Adrenal gland (tissue), 12 donors: ENCODE data around the gene RABL6. TPM values are rescaled to one million over a fixed set of nuclear protein-coding genes. Genes with fewer than 3 reads are reported as not detected.

ENCODE experiments used
- DNase-seq, 7 donors: peaks; one replicate each; pipeline ENCODE4 v3.0.0-alpha.2; 2019 to 2020
- H3K27ac ChIP-seq, 5 donors: fragments of 200-600 bp; sonication (generic) in 4 of 5; 1 replicate in 3 of 5; 2 replicates in 2 of 5; pipeline versions ENCODE4 v1.5.1 to v1.8.0; 2016 to 2020; ENCODE audit warnings: mild to moderate bottlenecking in 1 of 5
- H3K27me3 ChIP-seq: fragments of 200-600 bp; 2 replicates; pipeline ENCODE4 v1.8.0; 2021
- H3K36me3 ChIP-seq, 2 donors: fragments of 200-600 bp; replicated peaks in 1 of 2; 1 replicate in 1 of 2; 2 replicates in 1 of 2; pipeline versions ENCODE4 v1.5.1 to v1.8.0; 2018 to 2022
- H3K4me1 ChIP-seq, 2 donors: fragments of 200-600 bp; replicated peaks in 1 of 2; 1 replicate in 1 of 2; 2 replicates in 1 of 2; pipeline versions ENCODE4 v1.5.1 to v1.8.0; 2018 to 2021
- H3K4me3 ChIP-seq, 4 donors: fragments of 200-600 bp; sonication (generic) in 3 of 4; one replicate each; pipeline ENCODE4 v1.5.1; 2016 to 2018
- H3K9me3 ChIP-seq, 3 donors: fragments of 200-600 bp; sonication (generic) in 1 of 3; replicated peaks in 1 of 3; 1 replicate in 2 of 3; 2 replicates in 1 of 3; pipeline versions ENCODE4 v1.5.1 to v1.8.0; 2016 to 2021
- CTCF ChIP-seq, 6 experiments: fragments of 450-650 bp in 4 of 6; fragments of 200-600 bp in 2 of 6; sonication (generic) in 1 of 6; IDR thresholded peaks; 1 replicate in 5 of 6; 2 replicates in 1 of 6; pipeline versions ENCODE4 v1.5.1 to v1.8.0; 2016 to 2021; ENCODE audit warnings: antibody characterized with exemption in 6 of 6, mild to moderate bottlenecking in 2 of 6, moderate library complexity in 1 of 6
- POLR2A ChIP-seq, 2 donors: fragments of 450-650 bp; IDR thresholded peaks; one replicate each; pipeline ENCODE4 v1.6.1; 2017; ENCODE audit warnings: antibody characterized with exemption in 2 of 2, mild to moderate bottlenecking in 2 of 2, moderate library complexity in 1 of 2
- WGBS, 4 donors: extraction: QIAGEN DNeasy Blood & Tissue Kit in 2 of 4; methylation state at CpG; one replicate each; pipeline versions ENCODE4 v1.1.5 to v1.1.7; 2013 to 2017; 5-methylcytosine and 5-hydroxymethylcytosine counted together
- intact Hi-C, 2 donors: fragments of 100-400 bp; cut with DNase I; formaldehyde crosslinking; loops; one replicate each; pipeline versions ENCODE4 v1.14.1 to v1.15.0; 2022 to 2023
- polyA plus RNA-seq, 3 donors: library from polyadenylated mRNA; stranded (reverse); fragments of 200-250 nt in 2 of 3; fragments of 350-450 nt in 1 of 3; fragmentation: Illumina TruSeq in 1 of 3; extraction: RNeasy Lipid Tissue Mini Kit (QIAGEN cat#74804) in 1 of 3; gene quantifications; one replicate each; pipeline ENCODE4 v1.2.3, GENCODE V29; 2013 to 2014
- total RNA-seq, 9 donors: library from RNA; depleted of rRNA in 4 of 9; stranded (reverse); fragments of >200 nt in 4 of 9; fragments of 120-200 nt in 1 of 9; fragmentation: NEBNext Ultra II Directional in 1 of 9; extraction: Animal tissue kit (Norgen Biotek cat#: 25700) in 1 of 9; gene quantifications; one replicate each; pipeline versions ENCODE4 v1.1.0 to v1.2.4, GENCODE V29; 2013 to 2023
- donor health status: healthy with polysubstance abuse.
- donor health status: Bipolar disorder and iron deficiency.
- donor health status: DM: yes; HTN: yes; CAD: no.
- donor health status: DM: no; HTN: no; CAD: no.
- donor health status: DM: no; HTN: no; CAD: no.
- donor health status: DM: yes; HTN: yes; CAD: no.

Gene RABL6
- total and polyA plus RNA-seq, 12 donors, result 20.9 to 150 (median 61.0) TPM

- WGBS, 4 donors, result 79 to 90% (median 87%) methylated on average over 7 to 17 of the region's 17 CpGs; no CpG with 5 or more reads in 1 of the 4 donors
- no peak overlapping the region for H3K27ac ChIP-seq
- H3K4me1 ChIP-seq, result no peaks in the 10 kb centered on the region
- H3K27me3 ChIP-seq, result no peaks in the 10 kb centered on the region
- intact Hi-C loops, result no loop called here
- DNase-seq, result no peak
- TF ChIP-seq CTCF (IDR thresholded peaks at IDR 0.05) (no peak), POLR2A (IDR thresholded peaks at IDR 0.05) (no peak)
- no peaks in the 10 kb centered on the region for H3K9me3 ChIP-seq
- no peak overlapping the region for H3K4me3 ChIP-seq
- H3K36me3 ChIP-seq, result peaks cover 0 to 60% of the 10 kb centered on the region in 2 donors
These were observed 18.4 kb downstream of the RABL6 start for GRCh38 chr9:136826188-136826541.

- Histone ChIP-seq H3K27ac (no peak overlapping the region), H3K36me3 (peaks cover 0 to 68% of the 10 kb centered on the region in 2 donors), H3K27me3 (no peaks in the 10 kb centered on the region), H3K4me1 (no peaks in the 10 kb centered on the region), H3K9me3 (no peaks in the 10 kb centered on the region), H3K4me3 (no peak overlapping the region)
- TF ChIP-seq CTCF (IDR thresholded peaks at IDR 0.05) (no peak), POLR2A (IDR thresholded peaks at IDR 0.05) (no peak)
- WGBS, 4 donors, result 88 to 92% (median 92%) methylated on average over 11 to 24 of the region's 24 CpGs
- DNase-seq, result peak in 2 of 7 donors; percentile 7 to 20
- intact Hi-C loops, result no loop called here
These were observed 19.2 kb downstream of the RABL6 start for GRCh38 chr9:136826703-136827582.

GRCh38 chr9:136827794-136828473 lies 20.2 kb downstream of the RABL6 start:
- Histone ChIP-seq H3K27me3 (no peaks in the 10 kb centered on the region), H3K4me3 (no peak overlapping the region), H3K36me3 (peaks cover 0 to 75% of the 10 kb centered on the region in 2 donors), H3K4me1 (no peaks in the 10 kb centered on the region), H3K9me3 (no peaks in the 10 kb centered on the region), H3K27ac (no peak overlapping the region)
- TF ChIP-seq CTCF (IDR thresholded peaks at IDR 0.05) (no peak), POLR2A (IDR thresholded peaks at IDR 0.05) (no peak)
- no peak for DNase-seq
- intact Hi-C loops, result no loop called here
- 85 to 90% (median 89%) methylated on average over 8 to 14 of the region's 14 CpGs for WGBS, 4 donors

- no peak overlapping the region for H3K4me3 ChIP-seq
- intact Hi-C loops, result no loop called here
- DNase-seq, result no peak
- no peak overlapping the region for H3K27ac ChIP-seq
- no peak for TF ChIP-seq CTCF (IDR thresholded peaks at IDR 0.05)
- no peak for TF ChIP-seq POLR2A (IDR thresholded peaks at IDR 0.05)
- no peaks in the 10 kb centered on the region for H3K4me1 ChIP-seq
- H3K27me3 ChIP-seq, result no peaks in the 10 kb centered on the region
- no peaks in the 10 kb centered on the region for H3K9me3 ChIP-seq
- WGBS, 4 donors, result 93 to 96% (median 95%) methylated on average over 26 to 31 of the region's 31 CpGs
- peaks cover 0 to 73% of the 10 kb centered on the region in 2 donors for H3K36me3 ChIP-seq
These were observed 20.9 kb downstream of the RABL6 start for GRCh38 chr9:136828474-136829140.
